Measurements from ENCODE around the gene GRIN2A.

The GRIN2A gene

DNA sequence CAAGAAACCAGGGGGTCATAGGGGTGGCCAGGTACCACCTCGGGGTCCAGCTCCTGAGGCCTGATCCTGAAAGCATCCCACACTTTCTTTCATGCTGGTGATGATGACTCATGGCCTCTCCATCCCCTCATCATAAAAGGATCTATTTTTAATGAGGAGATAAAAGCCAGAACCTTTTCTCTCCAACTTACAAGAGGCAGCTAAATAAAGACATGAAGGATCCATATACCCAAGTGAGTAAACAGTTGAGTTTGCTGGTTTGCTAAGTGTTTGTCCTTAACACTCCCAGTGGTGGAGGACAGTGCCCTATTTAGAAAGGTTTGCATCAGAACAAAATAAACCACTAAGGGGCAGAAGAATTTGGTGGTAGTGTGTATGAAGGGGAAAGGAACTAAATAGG, 383.8 kb downstream of the GRIN2A start:
- H3K9me3 Mint-ChIP-seq = no peaks in the 10 kb centered on the region
- H3K36me3 Mint-ChIP-seq (ENCODE audit: low read depth) = no peaks in the 10 kb centered on the region
- no peak overlapping the region for H3K4me3 Mint-ChIP-seq
- TF ChIP-seq CTCF (IDR thresholded peaks at IDR 0.05) = no peak
- no peak for DNase-seq
- H3K27me3 Mint-ChIP-seq (ENCODE audit: low read depth, poor library complexity) = no peaks in the 10 kb centered on the region
- H3K4me1 Mint-ChIP-seq = no peaks in the 10 kb centered on the region
- no peak overlapping the region for H3K27ac Mint-ChIP-seq

- H3K36me3 Mint-ChIP-seq (ENCODE audit: low read depth) = no peaks in the 10 kb centered on the region
- H3K27me3 Mint-ChIP-seq (ENCODE audit: low read depth, poor library complexity) = no peaks in the 10 kb centered on the region
- TF ChIP-seq CTCF (IDR thresholded peaks at IDR 0.05) = no peak
- no peaks in the 10 kb centered on the region for H3K4me1 Mint-ChIP-seq
- no peak overlapping the region for H3K27ac Mint-ChIP-seq
- H3K9me3 Mint-ChIP-seq = no peaks in the 10 kb centered on the region
- DNase-seq = no peak
- no peak overlapping the region for H3K4me3 Mint-ChIP-seq
Observed at GRCh38 chr16:9797306-9797705, 384.9 kb downstream of the GRIN2A start.

DNA sequence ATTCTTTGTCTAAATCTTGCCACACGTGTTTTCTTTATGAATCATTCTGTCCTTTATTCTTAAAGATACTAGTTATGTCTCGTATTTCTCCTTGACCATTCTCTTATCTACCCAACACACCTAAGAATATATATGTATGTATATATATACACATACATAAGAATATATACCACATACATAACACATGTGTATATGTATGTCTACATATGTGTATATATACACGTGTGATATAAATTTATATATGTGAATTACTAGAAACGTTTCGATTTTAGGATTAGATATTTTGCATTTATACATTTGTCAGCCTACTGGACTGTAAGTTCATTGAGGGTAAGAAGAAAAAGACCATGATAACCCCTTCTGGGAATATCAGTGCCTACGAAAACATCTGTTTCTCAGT, 388.6 kb downstream of the GRIN2A start:
- TF ChIP-seq CTCF (IDR thresholded peaks at IDR 0.05) = no peak
- Mint-ChIP-seq H3K4me1 (no peaks in the 10 kb centered on the region), H3K36me3 (ENCODE audit: low read depth) (no peaks in the 10 kb centered on the region), H3K27ac (no peak overlapping the region), H3K27me3 (ENCODE audit: low read depth, poor library complexity) (peaks cover 8% of the 10 kb centered on the region), H3K4me3 (no peak overlapping the region), H3K9me3 (no peaks in the 10 kb centered on the region)
- no peak for DNase-seq

DNA sequence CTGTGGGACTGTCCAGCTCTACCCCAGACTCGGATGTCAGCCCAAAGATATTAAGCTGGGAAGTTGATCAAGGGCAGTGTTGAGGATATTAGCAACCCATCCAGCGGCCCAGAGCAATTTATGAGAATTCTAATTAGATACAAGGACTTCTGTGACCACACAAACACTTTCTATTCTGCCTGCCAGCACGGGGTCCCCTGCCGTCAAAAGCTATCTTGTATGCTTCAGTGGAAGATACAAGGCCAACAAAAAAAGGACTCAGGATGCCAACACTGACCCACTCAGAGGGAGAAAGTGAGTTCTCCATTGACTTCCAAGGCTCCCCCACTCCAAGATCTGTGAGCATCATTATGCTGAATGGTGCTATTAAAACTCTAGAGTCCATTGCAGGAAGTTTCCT, 390.7 kb downstream of the GRIN2A start:
- Mint-ChIP-seq H3K4me3 (no peak overlapping the region), H3K4me1 (peaks cover 6% of the 10 kb centered on the region), H3K36me3 (ENCODE audit: low read depth) (no peaks in the 10 kb centered on the region), H3K27ac (no peak overlapping the region), H3K27me3 (ENCODE audit: low read depth, poor library complexity) (peaks cover 8% of the 10 kb centered on the region), H3K9me3 (no peaks in the 10 kb centered on the region)
- no peak for DNase-seq
- TF ChIP-seq CTCF (IDR thresholded peaks at IDR 0.05) = no peak

DNA sequence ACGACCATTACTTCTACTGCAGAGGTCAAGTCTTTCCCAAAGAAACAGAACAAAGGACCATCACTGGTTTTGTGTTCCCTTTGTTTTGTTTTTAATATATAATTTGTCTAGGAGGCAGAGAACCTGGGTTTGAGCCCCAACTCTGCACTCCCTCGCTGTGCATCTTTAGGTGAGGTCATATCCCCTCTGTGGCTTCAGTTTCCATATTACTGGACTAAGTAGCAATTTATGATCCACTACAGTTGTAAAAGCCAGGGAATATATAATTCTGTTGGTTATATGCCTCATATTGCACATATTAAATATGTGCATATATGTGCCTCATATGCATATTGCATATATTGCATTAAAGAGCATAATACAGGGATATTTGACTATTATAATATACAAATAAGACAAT, 392.0 kb downstream of the GRIN2A start:
- Mint-ChIP-seq H3K36me3 (ENCODE audit: low read depth) (no peaks in the 10 kb centered on the region), H3K4me3 (no peak overlapping the region), H3K27ac (no peak overlapping the region), H3K4me1 (peaks cover 6% of the 10 kb centered on the region), H3K27me3 (ENCODE audit: low read depth, poor library complexity) (peaks cover 8% of the 10 kb centered on the region), H3K9me3 (no peaks in the 10 kb centered on the region)
- TF ChIP-seq CTCF (IDR thresholded peaks at IDR 0.05) = no peak
- DNase-seq = no peak

GRCh38 chr16:9787717-9788116, 394.5 kb downstream of the GRIN2A start:
- DNase-seq = no peak
- no peak overlapping the region for H3K4me3 Mint-ChIP-seq
- no peaks in the 10 kb centered on the region for H3K36me3 Mint-ChIP-seq (ENCODE audit: low read depth)
- peaks cover 8% of the 10 kb centered on the region for H3K27me3 Mint-ChIP-seq (ENCODE audit: low read depth, poor library complexity)
- H3K4me1 Mint-ChIP-seq = peaks cover 6% of the 10 kb centered on the region
- TF ChIP-seq CTCF (IDR thresholded peaks at IDR 0.05) = no peak
- H3K9me3 Mint-ChIP-seq = peaks cover 4% of the 10 kb centered on the region
- no peak overlapping the region for H3K27ac Mint-ChIP-seq

Measured in nephron progenitor cell (in vitro differentiated cells).